ENCODE measurements around the gene SLC39A13. TPM values are rescaled to one million over a fixed set of nuclear protein-coding genes. Genes with fewer than 3 reads are reported as not detected.

Gene SLC39A13
- total RNA-seq, 4 donors from 2014 or later = 51.3 to 84.3 (median 66.8) TPM

DNA sequence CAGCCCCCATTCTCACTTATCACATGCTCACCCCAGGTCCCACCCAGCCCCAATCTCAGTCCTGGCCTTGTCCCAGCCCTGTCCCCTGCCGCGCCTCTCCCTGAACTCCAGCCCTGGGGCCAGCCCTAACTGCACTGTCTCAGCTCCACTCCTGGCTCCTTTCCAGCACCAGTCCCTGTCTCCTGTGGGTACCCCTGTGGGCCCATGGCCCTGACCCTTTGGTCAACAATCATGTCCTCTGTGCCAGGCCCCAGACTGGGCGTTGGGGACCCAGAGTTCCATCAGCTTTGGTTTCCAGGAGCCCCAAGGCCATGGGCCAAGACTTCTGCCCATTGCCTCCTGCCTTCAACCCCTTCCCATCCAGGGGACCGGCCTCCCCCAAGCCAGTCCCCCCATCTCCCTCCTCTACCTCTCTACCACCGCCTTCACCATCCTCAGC lies 30.8 kb upstream of the SLC39A13 start:
- no peak overlapping the region for H3K4me3 ChIP-seq (replicated peaks in 1 of 3)
- no peaks in the 10 kb centered on the region for H3K36me3 ChIP-seq
- no peaks in the 10 kb centered on the region for H3K9me3 ChIP-seq
- TF ChIP-seq, protein P1, sequence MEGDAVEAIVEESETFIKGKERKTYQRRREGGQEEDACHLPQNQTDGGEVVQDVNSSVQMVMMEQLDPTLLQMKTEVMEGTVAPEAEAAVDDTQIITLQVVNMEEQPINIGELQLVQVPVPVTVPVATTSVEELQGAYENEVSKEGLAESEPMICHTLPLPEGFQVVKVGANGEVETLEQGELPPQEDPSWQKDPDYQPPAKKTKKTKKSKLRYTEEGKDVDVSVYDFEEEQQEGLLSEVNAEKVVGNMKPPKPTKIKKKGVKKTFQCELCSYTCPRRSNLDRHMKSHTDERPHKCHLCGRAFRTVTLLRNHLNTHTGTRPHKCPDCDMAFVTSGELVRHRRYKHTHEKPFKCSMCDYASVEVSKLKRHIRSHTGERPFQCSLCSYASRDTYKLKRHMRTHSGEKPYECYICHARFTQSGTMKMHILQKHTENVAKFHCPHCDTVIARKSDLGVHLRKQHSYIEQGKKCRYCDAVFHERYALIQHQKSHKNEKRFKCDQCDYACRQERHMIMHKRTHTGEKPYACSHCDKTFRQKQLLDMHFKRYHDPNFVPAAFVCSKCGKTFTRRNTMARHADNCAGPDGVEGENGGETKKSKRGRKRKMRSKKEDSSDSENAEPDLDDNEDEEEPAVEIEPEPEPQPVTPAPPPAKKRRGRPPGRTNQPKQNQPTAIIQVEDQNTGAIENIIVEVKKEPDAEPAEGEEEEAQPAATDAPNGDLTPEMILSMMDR (IDR thresholded peaks at IDR 0.05) = no peak
- no peak for TF ChIP-seq POLR2A (IDR thresholded peaks at IDR 0.05)
- 92 to 95% methylated on average over 5 of the region's 5 CpGs for WGBS, 2 donors
- H3K4me1 ChIP-seq = peaks cover 19 to 28% of the 10 kb centered on the region in 2 donors
- DNase-seq = no peak
- no peaks in the 10 kb centered on the region for H3K27me3 ChIP-seq
- intact Hi-C loops (cut with DNase I) = no loop called here
- H3K27ac ChIP-seq = peak overlapping the region in 2 of 3 donors; percentile 20 to 60

DNA sequence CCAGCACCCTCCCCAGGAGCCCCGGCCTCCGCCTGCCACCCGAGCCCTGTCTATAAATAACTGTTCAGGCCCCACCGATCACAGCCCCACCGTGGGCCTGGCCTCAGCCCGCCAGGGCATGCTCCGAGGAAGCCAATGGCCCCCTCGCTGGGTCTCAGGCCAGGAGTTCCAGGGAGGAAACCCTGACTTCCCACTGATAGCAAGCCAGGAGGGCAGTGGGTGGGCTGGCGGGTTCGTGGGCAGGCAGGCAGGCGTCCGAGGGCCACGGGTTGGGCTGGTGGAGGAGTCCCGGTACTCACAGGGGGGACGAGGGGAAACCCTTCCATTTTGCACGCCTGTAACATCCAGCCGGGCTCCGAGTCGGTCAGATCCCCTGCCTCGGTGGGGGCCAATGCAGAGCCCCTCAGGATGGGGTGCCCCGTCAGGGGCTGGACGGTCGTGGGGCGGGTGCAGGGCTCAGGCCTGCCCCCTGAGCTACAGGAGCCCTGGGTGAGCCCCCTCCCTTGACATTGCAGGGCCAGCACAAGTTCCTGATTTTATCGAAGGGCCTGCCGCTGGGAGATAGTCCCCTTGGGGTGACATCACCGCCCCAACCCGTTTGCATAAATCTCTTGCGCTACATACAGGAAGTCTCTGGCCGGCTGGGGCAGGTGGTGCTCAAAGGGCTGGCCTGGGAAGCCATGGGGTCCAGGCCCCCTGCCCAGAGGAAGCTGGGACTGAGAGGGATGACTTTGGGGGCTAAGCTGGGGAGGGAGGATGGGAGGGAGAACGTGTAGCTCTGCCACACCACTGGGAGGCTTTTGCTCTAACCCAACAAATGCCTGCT lies 30.2 kb upstream of the SLC39A13 start, which contains the start of gene SPI1:
TSS of gene SPI1 (minus strand) at position 538 of the 826 bp plus-strand sequence. CDS start at position 344, 194 bp downstream.
- Histone ChIP-seq H3K27ac (peak within 1 kb of the TSS in 2 of 3 donors; percentile 20 to 60), H3K4me3 (replicated peaks in 1 of 3) (no peak within 1 kb of the TSS), H3K36me3 (no peaks in the 10 kb centered on the region), H3K9me3 (no peaks in the 10 kb centered on the region), H3K27me3 (no peaks in the 10 kb centered on the region), H3K4me1 (peaks cover 19 to 28% of the 10 kb centered on the region in 2 donors)
- TF ChIP-seq, protein P1 (IDR thresholded peaks at IDR 0.05) = no peak
- TF ChIP-seq POLR2A (IDR thresholded peaks at IDR 0.05) = no peak
- DNase-seq = no peak
- intact Hi-C loops (cut with DNase I) = no loop called here
- 70 to 81% methylated on average over 8 to 18 of the region's 31 CpGs for WGBS, 2 donors

DNA sequence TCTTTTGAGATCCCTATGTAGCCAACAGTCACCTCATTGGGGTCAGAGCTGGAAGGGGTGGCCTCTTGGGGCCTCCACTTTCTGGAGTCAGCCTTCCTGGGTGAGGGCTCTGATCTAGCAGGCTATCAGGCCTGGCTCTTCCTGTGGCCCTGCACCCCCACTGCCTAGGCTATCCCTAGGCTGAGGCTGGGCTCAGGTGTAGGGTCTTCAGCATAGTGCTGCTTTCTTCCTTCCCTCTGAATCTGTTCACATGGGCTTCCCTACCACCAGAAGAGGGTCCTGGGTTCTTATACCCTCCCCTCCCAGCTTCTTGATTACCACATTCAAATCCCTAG lies 29.6 kb upstream of the SLC39A13 start:
- intact Hi-C loops (cut with DNase I) = no loop called here
- Histone ChIP-seq H3K4me3 (replicated peaks in 1 of 3) (no peak overlapping the region), H3K27ac (no peak overlapping the region), H3K4me1 (peaks cover 19 to 26% of the 10 kb centered on the region in 2 donors), H3K9me3 (no peaks in the 10 kb centered on the region), H3K36me3 (no peaks in the 10 kb centered on the region), H3K27me3 (no peaks in the 10 kb centered on the region)
- no peak for TF ChIP-seq POLR2A (IDR thresholded peaks at IDR 0.05)
- TF ChIP-seq, protein P1 (IDR thresholded peaks at IDR 0.05) = no peak
- no peak for DNase-seq

DNA sequence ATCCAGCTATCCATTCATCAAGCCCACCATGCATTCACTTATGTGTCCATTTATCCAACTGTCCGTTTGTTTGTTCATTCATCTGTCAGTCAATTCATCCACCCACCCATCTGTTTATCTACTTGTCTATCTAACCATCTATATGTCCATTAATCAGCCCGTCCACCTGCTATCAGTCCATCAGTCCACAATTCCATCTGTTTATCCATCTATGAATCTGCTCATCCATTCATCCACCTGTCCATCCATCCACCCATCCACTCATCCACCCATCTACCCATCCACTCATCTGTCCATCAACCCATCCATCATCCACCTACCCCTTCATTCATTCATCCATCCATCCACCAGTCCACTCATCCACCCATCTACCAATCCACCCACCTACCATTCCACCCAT lies 29.1 kb upstream of the SLC39A13 start:
- H3K36me3 ChIP-seq = no peaks in the 10 kb centered on the region
- DNase-seq = no peak
- intact Hi-C loops (cut with DNase I) = no loop called here
- no peak overlapping the region for H3K27ac ChIP-seq
- TF ChIP-seq, protein P1 (IDR thresholded peaks at IDR 0.05) = no peak
- TF ChIP-seq POLR2A (IDR thresholded peaks at IDR 0.05) = no peak
- H3K4me3 ChIP-seq (replicated peaks in 1 of 3) = no peak overlapping the region
- H3K9me3 ChIP-seq = no peaks in the 10 kb centered on the region
- H3K4me1 ChIP-seq = peaks cover 19 to 24% of the 10 kb centered on the region in 2 donors
- 90 to 97% methylated on average over 2 of the region's 2 CpGs for WGBS, 2 donors
- H3K27me3 ChIP-seq = no peaks in the 10 kb centered on the region

- no peak for DNase-seq
- Histone ChIP-seq H3K4me1 (peaks cover 19 to 24% of the 10 kb centered on the region in 2 donors), H3K4me3 (replicated peaks in 1 of 3) (no peak overlapping the region), H3K27me3 (no peaks in the 10 kb centered on the region), H3K9me3 (no peaks in the 10 kb centered on the region), H3K27ac (no peak overlapping the region), H3K36me3 (no peaks in the 10 kb centered on the region)
- no peak for TF ChIP-seq POLR2A (IDR thresholded peaks at IDR 0.05)
- TF ChIP-seq, protein P1 (IDR thresholded peaks at IDR 0.05) = no peak
- WGBS, 2 donors = 83 to 85% methylated on average over 2 of the region's 2 CpGs
- intact Hi-C loops (cut with DNase I) = no loop called here
Measured at GRCh38 chr11:47380078-47380477, 28.3 kb upstream of the SLC39A13 start.

All from thyroid gland (tissue), 4 donors.